T-helper 17 cell (primary cell): ENCODE data around the gene SURF6. TPM values are rescaled to one million over a fixed set of nuclear protein-coding genes. Genes with fewer than 3 reads are reported as not detected.

Experiments used
- total RNA-seq, 4 donors: library from RNA in 2 of 4; stranded (reverse) in 2 of 4; gene quantifications; one replicate each; pipeline ENCODE4 v1.2.3 and lab custom pipeline; 2022 to 2026

SURF6 gene
- total RNA-seq, 2 donors from 2014 or later, result 13.6 to 14.0 TPM

Other genes with a start within 250 kb of the SURF6 start
- gene RALGDS, start 214.9 kb downstream of the SURF6 start, total RNA-seq, result 100 to 1,000 TPM; 150 to 236 TPM
- gene GBGT1, start 172.3 kb downstream of the SURF6 start, total RNA-seq, result 1 to 10 TPM; 2.2 to 2.3 TPM
- not detected for gene OBP2B, start 126.9 kb downstream of the SURF6 start, total RNA-seq
- gene ABO, start 61.0 kb downstream of the SURF6 start, total RNA-seq, result 1 to 10 TPM; 2.1 to 3.8 TPM
- gene MED22, start 11.9 kb upstream of the SURF6 start, total RNA-seq, result 10 to 100 TPM; 23.4 to 23.6 TPM
- 1,000 to 10,000 TPM; 2,417 to 2,552 TPM for gene RPL7A, start 12.0 kb upstream of the SURF6 start, total RNA-seq
- gene SURF1, start 20.3 kb upstream of the SURF6 start, total RNA-seq, result 10 to 100 TPM; 34.9 to 46.9 TPM
- gene SURF2, start 20.4 kb upstream of the SURF6 start, total RNA-seq, result 10 to 100 TPM; 14.1 to 16.0 TPM
- 100 to 1,000 TPM; 116 to 124 TPM for gene SURF4, start 39.9 kb upstream of the SURF6 start, total RNA-seq
- under 1 TPM; 0.72 to 0.81 TPM for gene STKLD1, start 40.2 kb upstream of the SURF6 start, total RNA-seq
- gene REXO4, start 81.8 kb upstream of the SURF6 start, total RNA-seq, result 10 to 100 TPM; 17.0 to 23.4 TPM
- 1 to 10 TPM; 1.1 to 1.9 TPM for gene ADAMTS13, start 86.2 kb upstream of the SURF6 start, total RNA-seq
- gene CACFD1, start 123.8 kb upstream of the SURF6 start, total RNA-seq, result 1 to 10 TPM; 1.4 to 3.8 TPM
- 1 to 10 TPM; 1.5 to 3.4 TPM for gene SLC2A6, start 142.9 kb upstream of the SURF6 start, total RNA-seq
- not detected for gene MYMK, start 188.8 kb upstream of the SURF6 start, total RNA-seq
- gene ADAMTSL2, start 198.5 kb upstream of the SURF6 start, total RNA-seq, result not detected